Smooth muscle cell (in vitro differentiated cells): ENCODE data around the gene CDK6. TPM values are rescaled to one million over a fixed set of nuclear protein-coding genes. Genes with fewer than 3 reads are reported as not detected.

Experiments used
- DNase-seq: peaks from one replicate; lab custom pipeline; 2025; ENCODE audit not compliant: unreplicated experiment; lab: John Stamatoyannopoulos, UW
- H2AFZ ChIP-seq: fragments of 200-600 bp; sonication (generic); 2 replicates; pipeline ENCODE4 v1.6.0; 2016; ENCODE audit warnings: antibody characterized with exemption, low read depth, mild to moderate bottlenecking
- H3F3A ChIP-seq: fragments of 200-600 bp; sonication (generic); 2 replicates; pipeline ENCODE4 v1.6.0; 2017; ENCODE audit warnings: antibody characterized with exemption, low read depth
- H3K27ac ChIP-seq: fragments of 200-600 bp; sonication (generic); 2 replicates; pipeline ENCODE4 v1.5.1; 2016; ENCODE audit warnings: low read depth, mild to moderate bottlenecking
- H3K27me3 ChIP-seq: fragments of 200-600 bp; sonication (generic); 2 replicates; pipeline ENCODE4 v1.6.1; 2016; ENCODE audit warnings: low read depth, mild to moderate bottlenecking
- H3K36me3 ChIP-seq: fragments of 200-600 bp; sonication (generic); 2 replicates; pipeline ENCODE4 v1.5.1; 2016; ENCODE audit warnings: low read depth
- H3K4me1 ChIP-seq: fragments of 200-600 bp; sonication (generic); 2 replicates; pipeline ENCODE4 v1.5.1; 2016; ENCODE audit warnings: low read depth
- H3K4me2 ChIP-seq: fragments of 200-600 bp; sonication (generic); 2 replicates; pipeline ENCODE4 v1.6.0; 2016; ENCODE audit warnings: mild to moderate bottlenecking
- H3K4me3 ChIP-seq: fragments of 200-600 bp; sonication (generic); 2 replicates; pipeline ENCODE4 v1.5.1; 2016; ENCODE audit warnings: mild to moderate bottlenecking
- H3K79me2 ChIP-seq: fragments of 200-600 bp; sonication (generic); 2 replicates; pipeline ENCODE4 v1.6.0; 2016; ENCODE audit warnings: low read depth, mild to moderate bottlenecking
- H3K9ac ChIP-seq: fragments of 200-600 bp; sonication (generic); 2 replicates; pipeline ENCODE4 v1.6.0; 2016; ENCODE audit warnings: low read depth
- H3K9me3 ChIP-seq: fragments of 200-600 bp; sonication (generic); replicated peaks from 2 replicates; pipeline ENCODE4 v1.5.1; 2016; ENCODE audit warnings: low read depth
- H4K20me1 ChIP-seq: fragments of 200-600 bp; sonication (generic); 2 replicates; pipeline ENCODE4 v1.6.0; 2016; ENCODE audit warnings: low read depth
- CTCF ChIP-seq: fragments of 200-600 bp; sonication (generic); IDR thresholded peaks from 2 replicates; pipeline ENCODE4 v1.5.1; 2017; ENCODE audit warnings: borderline replicate concordance, mild to moderate bottlenecking, antibody characterized with exemption; ENCODE audit not compliant: insufficient read depth, poor library complexity, severe bottlenecking
- WGBS: methylation state at CpG from one replicate; pipeline ENCODE4 v1.1.7; 2016; ENCODE audit warnings: low lambda C conversion rate; 5-methylcytosine and 5-hydroxymethylcytosine counted together
- polyA plus RNA-seq: library from polyadenylated mRNA; unstranded; fragments of >200 nt; fragmentation: Nextera tagmentation; extraction: Ambion mirVana; gene quantifications from 2 replicates; pipeline ENCODE4 v1.2.1, GENCODE V29; 2016
- total RNA-seq: library from RNA; depleted of rRNA; stranded (reverse); fragments of >200 nt; gene quantifications from 2 replicates; pipeline ENCODE4 v1.2.3, GENCODE V29; 2014

The CDK6 gene
- total and polyA plus RNA-seq, 2 experiments from 2014 or later: 34.2 to 99.2 TPM

- H4K20me1 ChIP-seq: peaks cover 35% of the 10 kb centered on the region
- no peak for DNase-seq
- WGBS: 98% methylated on average over 1 of the region's 1 CpG
- no peaks in the 10 kb centered on the region for H3K36me3 ChIP-seq
- no peak overlapping the region for H3K4me3 ChIP-seq
- peaks cover 14% of the 10 kb centered on the region for H3K4me1 ChIP-seq
- no peak overlapping the region for H3K9ac ChIP-seq
- H3F3A ChIP-seq: peaks cover 11% of the 10 kb centered on the region
- peak overlapping the region; percentile 89 for H3K27ac ChIP-seq
- peaks cover 28% of the 10 kb centered on the region for H3K79me2 ChIP-seq
- TF ChIP-seq CTCF: no peak
- peak overlapping the region; percentile 69 for H3K4me2 ChIP-seq
- H2AFZ ChIP-seq: no peak overlapping the region
- H3K9me3 ChIP-seq: no peaks in the 10 kb centered on the region
- no peaks in the 10 kb centered on the region for H3K27me3 ChIP-seq
Measured at GRCh38 chr7:92632791-92633190, 203.6 kb downstream of the CDK6 start.

GRCh38 chr7:92631850-92632487, 204.4 kb downstream of the CDK6 start:
- peak overlapping the region; percentile 89 for H3K27ac ChIP-seq
- peaks cover 21% of the 10 kb centered on the region for H3K79me2 ChIP-seq
- H4K20me1 ChIP-seq: peaks cover 40% of the 10 kb centered on the region
- H3F3A ChIP-seq: peaks cover 11% of the 10 kb centered on the region
- no peak overlapping the region for H3K4me3 ChIP-seq
- no peak for TF ChIP-seq CTCF
- no peaks in the 10 kb centered on the region for H3K27me3 ChIP-seq
- H3K9ac ChIP-seq: no peak overlapping the region
- WGBS: 91% methylated on average over 2 of the region's 2 CpGs
- H3K4me2 ChIP-seq: no peak overlapping the region
- peaks cover 14% of the 10 kb centered on the region for H3K4me1 ChIP-seq
- DNase-seq: no peak
- no peak overlapping the region for H2AFZ ChIP-seq
- peaks cover 3% of the 10 kb centered on the region for H3K36me3 ChIP-seq
- no peaks in the 10 kb centered on the region for H3K9me3 ChIP-seq

DNA sequence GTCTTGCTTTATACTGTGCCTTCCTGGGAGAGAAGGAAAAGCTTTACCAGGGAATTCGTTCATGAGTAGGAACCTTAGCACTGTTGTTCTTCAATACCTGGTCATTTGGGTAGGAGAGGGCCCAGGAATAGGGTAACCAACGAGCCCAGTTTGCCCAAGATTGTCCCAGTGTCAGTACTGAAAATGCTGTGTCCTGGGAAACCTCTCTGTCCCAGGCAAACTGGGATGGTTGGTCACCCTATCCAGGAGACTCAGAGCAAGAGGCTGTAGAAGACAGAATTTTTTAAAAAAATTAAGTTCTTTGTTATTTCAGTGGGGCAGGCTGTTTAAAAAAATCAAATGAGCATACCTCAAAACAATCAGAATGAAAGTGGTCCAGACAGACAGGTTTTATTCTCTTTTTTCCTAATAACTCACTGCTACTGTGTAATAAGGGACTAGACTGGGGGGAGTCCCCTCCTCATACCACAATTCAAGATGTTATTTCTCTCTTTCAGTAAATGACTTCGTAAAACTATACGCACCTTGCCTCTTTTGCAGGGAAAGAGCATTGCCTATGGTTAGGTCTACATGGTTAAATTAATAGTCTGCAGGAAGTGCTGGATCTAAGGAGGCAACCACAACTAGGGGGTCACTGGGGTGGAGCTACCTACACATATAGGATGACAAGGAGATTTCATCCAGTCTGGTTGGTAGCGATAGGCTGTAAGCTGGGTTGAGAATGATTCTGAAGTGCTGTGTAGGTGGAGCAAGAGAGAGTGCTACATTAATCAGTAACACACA, 205.1 kb downstream of the CDK6 start:
- Histone ChIP-seq H4K20me1 (peaks cover 40% of the 10 kb centered on the region), H3K4me2 (no peak overlapping the region), H3K9ac (no peak overlapping the region), H3K4me3 (no peak overlapping the region), H3K36me3 (peaks cover 3% of the 10 kb centered on the region), H3K27ac (no peak overlapping the region), H2AFZ (no peak overlapping the region), H3K4me1 (peaks cover 14% of the 10 kb centered on the region), H3F3A (peaks cover 11% of the 10 kb centered on the region), H3K9me3 (no peaks in the 10 kb centered on the region), H3K27me3 (no peaks in the 10 kb centered on the region), H3K79me2 (peaks cover 16% of the 10 kb centered on the region)
- no peak for DNase-seq
- no peak for TF ChIP-seq CTCF
- 97% methylated on average over 5 of the region's 5 CpGs for WGBS
